Activated naive CD8-positive, alpha-beta T cell (primary cell): ENCODE measurements around the gene OR51F1.
"Not testable (repeated sequence)": the region's sequence is repeated elsewhere in the genome, so short reads cannot be mapped to it uniquely, and the experiment has no call there.

Source experiments
- H3K27ac Mint-ChIP-seq: one replicate; pipeline ENCODE4 v1.8.0; 2021; ENCODE audit warnings: mixed read lengths
- H3K27me3 Mint-ChIP-seq: one replicate; pipeline ENCODE4 v1.8.0; 2021; ENCODE audit warnings: mixed read lengths
- H3K36me3 Mint-ChIP-seq: one replicate; pipeline ENCODE4 v1.8.0; 2021; ENCODE audit warnings: mixed read lengths
- H3K4me1 Mint-ChIP-seq: one replicate; pipeline ENCODE4 v1.8.0; 2021; ENCODE audit warnings: low read depth, mixed read lengths
- H3K4me3 Mint-ChIP-seq: one replicate; pipeline ENCODE4 v1.8.0; 2021; ENCODE audit warnings: mild to moderate bottlenecking, mixed read lengths
- H3K9me3 Mint-ChIP-seq: one replicate; pipeline ENCODE4 v1.8.0; 2021; ENCODE audit warnings: low read depth, mixed read lengths

OR51F1 gene

DNA sequence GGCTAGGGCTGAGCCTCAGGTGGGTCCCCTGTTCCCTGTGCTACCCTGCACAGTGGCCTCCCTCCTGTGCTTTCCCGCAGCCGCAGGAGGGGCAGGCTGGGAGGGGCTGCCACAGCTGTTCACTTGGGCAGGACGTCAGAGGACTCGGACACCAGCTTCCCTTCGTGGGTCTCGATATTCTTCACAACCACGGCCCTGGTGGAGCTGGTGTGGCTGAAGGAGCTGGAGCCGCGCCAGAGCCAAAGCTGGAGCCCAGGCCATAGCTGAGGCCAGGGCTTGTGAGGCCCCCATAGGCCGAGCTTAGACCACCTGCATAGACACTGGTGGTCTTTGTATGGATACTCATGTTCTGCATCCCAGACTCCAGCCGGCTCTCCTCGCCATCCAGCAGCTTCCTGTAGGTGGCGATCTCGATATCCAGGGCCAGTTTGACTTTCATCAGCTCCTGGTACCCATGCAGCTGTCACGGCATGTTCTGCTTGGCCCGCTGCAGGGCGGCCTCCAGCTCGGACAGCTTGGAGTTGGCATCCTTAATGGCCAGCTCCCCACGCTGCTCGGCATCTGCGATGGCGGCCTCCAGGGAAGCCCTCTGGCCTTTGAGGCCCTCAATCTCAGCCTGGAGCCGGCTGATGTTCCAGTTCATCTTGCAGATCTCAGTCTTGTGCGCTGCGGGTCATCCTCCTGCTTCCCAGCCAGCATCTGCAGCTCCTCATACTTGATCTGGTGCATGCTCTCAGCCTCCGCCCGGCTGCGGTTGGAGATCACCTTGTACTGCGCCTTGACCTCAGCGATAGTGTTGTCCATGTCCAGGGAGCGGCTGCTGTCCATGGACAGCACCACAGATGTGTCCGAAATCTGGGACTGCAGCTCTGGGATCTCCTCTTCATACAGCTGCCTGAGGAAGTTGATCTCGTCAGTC is 46.9 kb downstream of the OR51F1 start:
- not testable (repeated sequence) for H3K4me1 Mint-ChIP-seq, H3K4me3 Mint-ChIP-seq, H3K36me3 Mint-ChIP-seq, H3K9me3 Mint-ChIP-seq, H3K27ac Mint-ChIP-seq
- peaks cover 11% of the 10 kb centered on the region for H3K27me3 Mint-ChIP-seq
